ENCODE results near the gene TRIM68.

The TRIM68 gene, protein sequence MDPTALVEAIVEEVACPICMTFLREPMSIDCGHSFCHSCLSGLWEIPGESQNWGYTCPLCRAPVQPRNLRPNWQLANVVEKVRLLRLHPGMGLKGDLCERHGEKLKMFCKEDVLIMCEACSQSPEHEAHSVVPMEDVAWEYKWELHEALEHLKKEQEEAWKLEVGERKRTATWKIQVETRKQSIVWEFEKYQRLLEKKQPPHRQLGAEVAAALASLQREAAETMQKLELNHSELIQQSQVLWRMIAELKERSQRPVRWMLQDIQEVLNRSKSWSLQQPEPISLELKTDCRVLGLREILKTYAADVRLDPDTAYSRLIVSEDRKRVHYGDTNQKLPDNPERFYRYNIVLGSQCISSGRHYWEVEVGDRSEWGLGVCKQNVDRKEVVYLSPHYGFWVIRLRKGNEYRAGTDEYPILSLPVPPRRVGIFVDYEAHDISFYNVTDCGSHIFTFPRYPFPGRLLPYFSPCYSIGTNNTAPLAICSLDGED

DNA sequence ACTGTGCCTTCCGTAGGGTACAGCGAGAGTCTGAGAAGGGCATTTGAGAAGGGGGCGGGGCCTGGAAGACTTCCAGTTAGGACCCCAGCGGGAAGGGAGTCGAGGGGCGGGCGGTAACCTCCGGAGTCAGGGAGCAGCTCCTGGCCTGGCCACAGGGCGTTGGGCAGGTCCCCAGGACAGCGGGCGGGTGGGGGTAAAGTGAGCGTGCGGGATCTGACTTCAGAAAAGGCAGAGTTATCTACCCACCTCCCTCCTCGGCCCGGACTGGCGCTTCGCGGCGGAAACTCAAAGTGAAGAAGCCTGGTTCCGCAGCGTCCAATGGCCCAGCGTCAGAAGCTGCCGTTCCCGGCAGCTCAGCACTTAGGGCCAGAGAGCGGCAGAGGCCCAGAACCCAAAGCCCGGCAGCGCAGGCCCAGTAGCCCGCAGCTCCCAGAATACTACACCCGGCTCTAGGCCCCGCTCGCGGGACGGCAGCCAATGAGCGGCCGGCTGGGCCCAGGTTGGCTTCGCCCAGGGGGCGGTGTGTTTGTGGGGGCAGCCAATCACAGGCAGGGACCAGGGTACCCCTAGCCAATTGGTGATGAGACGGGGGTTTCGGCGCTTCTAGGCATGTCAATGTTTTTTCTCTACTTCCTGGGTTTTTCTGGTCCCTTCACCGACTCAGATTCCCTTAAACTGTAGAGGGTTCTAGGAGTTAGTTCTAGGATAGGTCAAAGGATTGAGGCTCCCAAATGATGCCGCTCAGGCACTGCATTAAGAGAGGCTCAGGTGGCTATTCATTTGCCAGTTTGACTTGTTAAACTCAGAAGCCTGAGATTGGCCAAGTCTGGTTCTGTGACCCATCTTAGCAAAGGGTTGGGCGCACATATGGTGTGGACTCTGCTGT lies at the start of gene TRIM68:
TSS of gene TRIM68 (minus strand) at position 451 of the 886 bp plus-strand sequence. CDS start 2,727 bp downstream, outside the sequence.
- DNase-seq (ENCODE audit: low read depth in 2 of 2): peak; percentile 87 to 88

DNA sequence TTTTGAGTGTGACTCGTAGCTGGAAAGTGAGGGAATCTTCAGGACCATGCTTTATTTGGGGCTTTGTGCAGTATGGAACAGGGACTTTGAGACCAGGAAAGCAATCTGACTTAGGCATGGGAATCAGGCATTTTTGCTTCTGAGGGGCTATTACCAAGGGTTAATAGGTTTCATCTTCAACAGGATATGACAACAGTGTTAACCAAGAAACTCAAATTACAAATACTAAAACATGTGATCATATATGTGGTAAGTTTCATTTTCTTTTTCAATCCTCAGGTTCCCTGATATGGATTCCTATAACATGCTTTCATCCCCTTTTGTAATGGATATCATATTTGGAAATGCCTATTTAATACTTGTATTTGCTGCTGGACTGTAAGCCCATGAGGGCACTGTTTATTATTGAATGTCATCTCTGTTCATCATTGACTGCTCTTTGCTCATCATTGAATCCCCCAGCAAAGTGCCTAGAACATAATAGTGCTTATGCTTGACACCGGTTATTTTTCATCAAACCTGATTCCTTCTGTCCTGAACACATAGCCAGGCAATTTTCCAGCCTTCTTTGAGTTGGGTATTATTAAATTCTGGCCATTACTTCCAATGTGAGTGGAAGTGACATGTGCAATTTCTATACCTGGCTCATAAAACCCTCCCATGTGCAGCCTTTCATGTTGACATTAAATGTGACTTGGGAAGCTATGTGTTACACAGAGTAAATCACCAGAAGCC lies 46.8 kb upstream of the TRIM68 start:
- no peak for DNase-seq (ENCODE audit: low read depth in 2 of 2)

DNA sequence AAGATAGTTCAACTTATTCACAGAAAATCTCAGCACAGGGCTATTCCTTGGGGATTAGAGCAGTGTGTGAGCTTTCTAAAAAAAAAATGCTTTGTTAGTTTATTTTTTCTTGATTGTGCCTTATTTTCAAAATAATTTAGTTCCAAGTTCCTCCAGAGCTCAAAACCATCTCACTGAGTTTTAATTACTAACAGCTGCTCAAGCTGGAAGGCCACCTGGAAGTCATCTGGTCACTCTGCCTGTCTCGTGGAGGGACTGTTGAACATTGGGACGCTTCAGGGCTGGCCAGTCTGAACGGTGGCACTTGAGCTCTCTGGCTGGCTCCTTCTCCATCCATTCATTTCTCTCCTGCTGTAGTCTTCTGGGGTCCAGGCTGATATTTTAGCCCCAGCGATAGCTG lies 39.7 kb upstream of the TRIM68 start:
- DNase-seq (ENCODE audit: low read depth in 2 of 2): no peak

DNA sequence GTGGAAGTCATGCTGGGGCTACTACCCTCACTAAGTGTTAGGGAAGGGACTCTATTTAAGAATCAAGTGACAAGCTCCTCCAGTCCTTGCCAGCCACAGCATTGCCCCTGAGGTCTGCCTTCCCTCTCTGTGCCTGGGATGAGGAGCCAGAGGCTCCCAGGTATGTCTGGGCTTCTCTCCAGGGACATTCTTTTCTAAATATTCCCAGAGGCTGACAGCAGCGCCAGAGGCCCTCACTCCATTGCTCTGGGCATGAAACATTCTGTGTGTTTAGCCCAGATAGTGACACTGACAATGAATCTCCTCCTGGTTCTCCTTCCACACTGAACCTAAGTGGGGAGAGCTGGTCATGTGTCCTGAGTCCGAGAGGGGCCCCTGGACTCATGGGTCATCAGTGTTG lies 37.9 kb upstream of the TRIM68 start:
- no peak for DNase-seq (ENCODE audit: low read depth in 2 of 2)

DNA sequence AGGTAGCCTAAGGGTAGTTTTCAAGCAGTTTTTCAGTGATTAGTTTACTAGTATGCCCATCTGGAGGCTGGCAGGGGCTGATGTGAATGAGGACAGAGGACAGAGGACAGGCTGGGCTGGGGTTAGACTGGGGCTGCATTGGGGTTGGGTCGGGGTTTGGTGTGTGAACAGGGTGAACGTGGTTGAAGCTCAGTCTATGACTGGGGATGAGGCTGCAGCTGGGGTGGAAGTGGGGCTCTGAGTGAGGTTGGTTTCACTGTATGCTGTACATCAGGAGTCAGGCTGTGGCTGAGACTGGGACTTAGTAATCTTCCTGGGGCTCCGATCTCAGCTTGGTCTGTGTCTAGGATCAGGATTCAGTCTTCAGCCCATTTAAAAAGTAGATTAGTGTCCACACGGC lies 36.2 kb upstream of the TRIM68 start:
- no peak for DNase-seq (ENCODE audit: low read depth in 2 of 2)

DNA sequence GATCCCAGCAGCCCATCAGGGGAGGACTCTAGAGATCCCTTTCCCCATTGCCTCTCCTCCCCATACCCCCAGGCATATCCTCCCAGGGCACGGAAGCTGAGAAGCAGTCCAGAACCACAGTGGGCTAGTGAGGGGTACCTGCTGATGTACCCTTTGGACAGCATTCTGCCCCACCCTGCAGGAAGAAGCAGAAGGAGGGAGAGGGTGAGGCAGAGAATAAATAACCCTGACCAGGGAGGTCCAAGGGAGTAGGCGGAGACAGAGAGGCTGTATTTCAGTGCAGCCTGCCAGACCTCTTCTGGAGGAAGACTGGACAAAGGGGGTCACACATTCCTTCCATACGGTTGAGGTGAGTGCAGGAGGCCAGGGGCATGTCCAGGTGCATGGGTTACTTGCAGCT lies 35.7 kb upstream of the TRIM68 start, which contains the start of gene OR51E1:
TSS of gene OR51E1 (plus strand) at position 301 of the 400 bp plus-strand sequence. CDS start 8,545 bp downstream, outside the sequence.
- no peak for DNase-seq (ENCODE audit: low read depth in 2 of 2)

DNA sequence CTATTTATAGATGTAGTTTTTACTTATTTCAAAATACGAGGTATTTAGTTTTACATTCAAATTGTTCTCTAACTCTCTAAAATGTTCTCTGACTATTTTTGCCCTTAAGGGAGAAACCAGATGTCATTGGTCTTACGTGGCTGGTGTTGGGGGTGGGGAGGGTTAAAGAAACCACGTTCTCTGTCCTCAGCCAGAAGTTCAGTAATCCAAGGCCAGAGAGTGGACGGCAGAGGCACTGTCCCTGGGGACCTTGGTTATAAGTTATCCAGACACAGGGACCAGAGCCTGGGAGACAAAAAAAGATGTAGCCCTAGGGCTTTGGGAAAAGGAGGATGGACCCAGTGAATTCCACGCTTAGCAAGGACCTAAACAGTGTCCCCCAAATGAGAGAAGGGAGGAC lies 35.0 kb upstream of the TRIM68 start:
- DNase-seq (ENCODE audit: low read depth in 2 of 2): no peak

DNA sequence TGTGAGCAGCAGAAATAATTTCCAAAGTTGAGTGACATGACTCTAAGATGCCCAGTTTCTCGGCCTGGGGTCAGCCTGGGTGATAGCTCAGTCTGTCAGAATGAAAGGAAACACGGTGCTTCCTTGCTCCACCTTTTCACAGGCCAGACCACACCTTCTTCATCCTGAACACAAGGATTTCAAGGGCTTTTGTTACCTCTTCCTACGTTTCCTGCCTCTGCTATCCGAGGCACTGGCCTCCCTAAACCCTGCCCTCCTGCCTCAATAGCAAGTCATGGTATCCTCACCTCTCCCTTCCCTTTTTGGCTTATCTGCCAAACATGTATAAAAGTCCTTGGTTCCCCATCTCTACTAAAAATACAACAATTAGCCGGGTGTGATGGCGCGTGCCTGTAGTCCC lies 34.0 kb upstream of the TRIM68 start:
- DNase-seq (ENCODE audit: low read depth in 2 of 2): no peak

DNA sequence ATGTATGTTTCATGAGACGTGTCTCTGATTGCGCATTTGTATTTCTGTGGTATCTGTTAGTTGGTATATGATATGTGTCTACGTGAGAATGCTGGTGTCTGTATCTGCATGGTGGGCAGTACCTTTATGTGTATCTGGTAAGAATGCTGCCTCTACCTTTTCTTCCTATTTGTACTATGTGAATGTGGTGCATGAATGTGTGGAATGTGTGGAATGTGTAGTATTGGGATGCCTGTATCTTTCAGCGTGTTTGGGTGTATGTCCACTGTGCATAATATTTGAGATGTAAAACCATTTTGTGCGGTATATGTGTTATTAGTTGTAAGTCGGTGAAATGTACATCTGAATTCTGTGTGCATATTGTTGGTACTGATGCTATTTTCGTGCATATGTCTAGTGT lies 33.5 kb upstream of the TRIM68 start:
- DNase-seq (ENCODE audit: low read depth in 2 of 2): no peak

DNA sequence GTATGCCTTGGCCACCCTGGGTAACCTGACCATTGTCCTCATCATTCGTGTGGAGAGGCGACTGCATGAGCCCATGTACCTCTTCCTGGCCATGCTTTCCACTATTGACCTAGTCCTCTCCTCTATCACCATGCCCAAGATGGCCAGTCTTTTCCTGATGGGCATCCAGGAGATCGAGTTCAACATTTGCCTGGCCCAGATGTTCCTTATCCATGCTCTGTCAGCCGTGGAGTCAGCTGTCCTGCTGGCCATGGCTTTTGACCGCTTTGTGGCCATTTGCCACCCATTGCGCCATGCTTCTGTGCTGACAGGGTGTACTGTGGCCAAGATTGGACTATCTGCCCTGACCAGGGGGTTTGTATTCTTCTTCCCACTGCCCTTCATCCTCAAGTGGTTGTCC lies 31.9 kb upstream of the TRIM68 start:
- DNase-seq (ENCODE audit: low read depth in 2 of 2): no peak

DNA sequence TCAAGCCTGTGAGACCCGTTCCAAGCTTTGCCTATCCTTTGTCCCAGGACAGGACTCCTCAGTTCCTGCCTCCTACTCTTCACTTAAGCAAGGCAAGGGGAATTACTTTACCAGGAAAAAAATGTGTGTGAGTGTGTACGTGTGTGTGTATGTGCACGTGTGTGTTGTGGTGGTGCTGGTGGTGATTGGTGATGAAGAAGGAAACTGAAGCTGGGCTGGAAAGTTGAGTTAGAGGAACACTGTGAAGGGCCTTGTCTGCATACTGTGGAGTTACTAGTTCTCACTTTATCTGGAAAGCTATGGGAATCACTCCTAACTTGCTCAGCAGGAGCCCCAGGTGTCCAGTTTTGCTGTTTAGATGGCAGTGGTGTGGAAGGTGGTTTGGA lies 29.6 kb upstream of the TRIM68 start:
- no peak for DNase-seq (ENCODE audit: low read depth in 2 of 2)

DNA sequence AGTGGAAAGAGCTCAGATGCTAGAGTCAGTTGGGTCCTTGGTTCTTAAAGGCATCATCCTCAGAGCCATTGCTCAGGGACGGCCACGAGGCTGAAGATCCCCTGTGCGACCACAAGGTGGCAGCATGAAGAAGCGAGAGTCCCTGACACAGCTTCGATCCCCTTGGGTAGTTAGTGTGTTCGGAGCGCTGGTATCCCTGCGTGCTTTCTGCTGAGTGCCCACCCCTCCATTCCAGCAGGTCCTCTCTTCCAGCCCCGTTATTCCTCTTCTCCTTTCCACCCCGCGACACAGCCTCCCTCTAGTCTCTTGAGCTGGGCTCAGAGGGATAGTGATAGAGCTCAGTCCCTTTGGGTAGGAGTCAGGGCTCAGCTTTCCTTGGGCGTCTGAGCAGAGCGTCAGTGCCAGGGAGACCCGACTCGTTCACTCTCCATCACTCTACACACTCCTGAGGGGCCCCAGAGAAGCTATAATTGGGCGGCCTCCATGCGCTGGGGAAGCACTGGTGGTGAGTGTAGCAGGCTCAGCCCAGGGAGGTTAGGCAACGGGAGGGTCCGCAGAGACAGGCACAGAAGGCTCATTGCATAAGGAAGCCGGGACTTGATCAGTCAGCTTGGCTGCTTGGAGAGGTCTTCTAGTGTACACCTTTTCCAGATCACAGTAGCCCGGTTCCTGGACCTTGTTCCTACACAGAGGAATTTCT lies 29.1 kb upstream of the TRIM68 start, which contains the start of gene OR51D1:
TSS of gene OR51D1 (plus strand) at position 516 of the 700 bp plus-strand sequence. CDS start 2,314 bp downstream, outside the sequence.
- DNase-seq (ENCODE audit: low read depth in 2 of 2): peak; percentile 39 to 49

DNA sequence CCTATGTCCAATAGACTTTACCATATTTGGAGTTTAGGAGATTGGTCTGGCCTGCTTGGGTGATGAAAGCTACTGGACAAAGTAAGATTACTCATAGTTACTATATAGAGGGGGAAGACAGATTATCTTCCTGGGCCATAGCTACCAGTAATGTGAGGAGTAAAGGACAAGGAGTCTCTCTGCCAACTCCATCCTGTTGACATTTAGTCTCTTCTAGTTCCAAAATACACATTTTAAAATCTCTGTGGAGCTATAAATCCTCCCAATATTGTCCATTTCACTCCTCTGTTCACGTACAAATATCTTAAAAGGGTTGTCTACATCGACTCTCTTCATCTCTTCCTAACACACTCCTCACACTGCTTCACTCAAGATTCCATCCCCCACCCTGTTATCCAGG lies 28.1 kb upstream of the TRIM68 start:
- no peak for DNase-seq (ENCODE audit: low read depth in 2 of 2)

DNA sequence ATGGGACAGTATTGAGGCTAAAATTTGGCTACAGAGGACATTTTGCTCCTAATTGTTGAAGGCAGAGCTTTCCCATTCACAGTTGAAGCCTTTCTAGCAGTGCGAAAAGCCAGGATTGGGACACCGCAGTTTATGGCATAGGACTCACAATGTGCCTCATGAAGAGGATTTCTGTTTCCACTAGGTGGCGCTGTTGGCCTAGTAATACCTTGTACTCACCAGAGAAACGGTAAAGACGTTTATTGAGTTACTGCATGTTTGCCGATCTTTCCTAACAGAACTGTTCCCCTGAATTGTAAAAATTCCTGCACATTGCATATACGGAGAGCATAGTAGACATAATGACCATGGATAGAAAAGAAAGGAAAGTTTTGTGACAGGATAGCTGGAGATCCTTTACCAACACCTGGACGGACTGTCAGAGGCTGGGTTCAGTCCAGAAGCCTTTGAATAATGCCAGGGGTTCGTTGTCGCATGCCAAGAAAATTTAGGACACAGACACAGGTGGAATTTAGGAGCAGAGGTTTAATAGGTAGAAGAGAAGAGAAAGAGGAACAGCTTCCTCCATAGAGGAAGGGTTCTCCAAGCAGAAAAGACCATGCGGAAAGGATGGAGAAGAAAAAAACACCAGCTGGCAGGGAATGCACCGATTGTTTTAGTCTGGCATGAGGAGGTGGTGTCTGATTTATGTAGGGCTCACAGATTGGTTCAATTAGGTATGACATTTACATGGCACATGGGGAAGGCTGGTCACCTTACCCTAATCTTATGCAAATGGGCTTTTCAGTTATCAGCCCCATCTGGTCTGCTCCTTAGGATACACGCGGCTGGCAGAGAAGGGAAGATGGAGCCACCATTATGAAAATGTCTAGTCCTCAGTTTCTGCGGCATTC lies 18.4 kb upstream of the TRIM68 start:
- peak; percentile 7 to 36 for DNase-seq (ENCODE audit: low read depth in 2 of 2)

DNA sequence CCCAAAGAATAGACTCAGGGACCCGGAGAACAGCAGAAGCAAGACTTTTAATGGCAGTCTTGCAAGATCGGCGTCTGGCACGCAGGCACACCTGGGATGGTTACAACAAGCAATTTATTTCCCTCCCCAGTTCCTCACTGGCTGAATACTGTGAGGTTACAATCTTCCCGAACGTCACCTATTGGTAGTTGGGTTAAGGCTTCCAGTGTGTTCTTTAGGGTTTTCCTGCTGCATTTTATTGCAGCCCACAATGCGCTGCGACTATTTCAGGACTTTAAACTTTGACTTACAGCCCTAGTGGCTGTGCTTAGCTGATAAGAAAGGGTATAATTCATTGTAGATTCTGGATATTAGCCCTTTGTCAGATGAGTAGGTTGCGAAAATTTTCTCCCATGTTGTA lies 11.5 kb upstream of the TRIM68 start:
- no peak for DNase-seq (ENCODE audit: low read depth in 2 of 2)

DNA sequence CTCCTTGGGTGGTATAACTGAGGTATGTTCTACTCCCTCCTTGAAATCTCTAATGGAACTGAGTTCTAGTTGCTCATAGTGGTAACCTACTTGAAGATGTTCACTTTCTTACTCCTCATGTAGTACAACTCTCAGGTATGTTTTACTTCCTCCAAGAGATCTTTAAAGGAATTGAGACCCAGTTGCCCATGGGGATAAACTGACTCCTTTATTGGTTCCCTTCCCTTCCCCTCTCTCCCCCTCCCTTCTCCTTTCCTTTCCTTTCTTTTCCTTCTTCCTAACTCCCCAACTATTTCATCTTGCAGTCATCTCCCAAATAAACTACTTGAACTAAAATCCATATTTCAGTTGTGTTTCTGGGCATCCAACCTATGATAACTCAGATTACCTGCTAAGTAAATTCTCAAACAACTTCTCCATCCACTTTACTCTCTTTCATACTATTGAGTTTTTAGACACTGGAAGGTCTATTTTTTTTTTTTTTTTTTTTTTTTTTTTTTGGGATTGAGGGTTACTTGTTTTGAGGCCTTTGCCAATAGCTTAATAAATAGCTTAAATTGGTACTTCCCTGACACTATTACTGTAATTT lies 7.9 kb upstream of the TRIM68 start:
- DNase-seq (ENCODE audit: low read depth in 2 of 2): no peak

DNA sequence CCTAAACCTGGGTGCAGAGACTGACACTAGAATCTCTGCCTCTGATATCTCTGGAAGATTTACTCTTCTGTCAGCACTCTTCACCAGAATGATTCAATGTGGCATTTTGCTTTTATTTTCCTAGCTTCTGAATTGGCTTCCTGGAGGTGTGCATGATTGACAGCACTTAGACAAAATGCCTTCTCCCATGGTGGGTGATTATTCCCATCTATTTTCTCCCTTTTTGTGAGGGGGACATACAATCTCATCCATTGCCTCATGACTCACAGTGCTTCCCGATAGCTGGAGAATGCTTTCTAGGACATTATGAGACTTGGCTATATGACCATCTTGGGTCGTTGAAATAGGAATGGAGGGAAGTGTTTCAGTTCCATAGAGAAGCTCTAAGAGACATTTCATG lies 4.0 kb upstream of the TRIM68 start:
- no peak for DNase-seq (ENCODE audit: low read depth in 2 of 2)

DNA sequence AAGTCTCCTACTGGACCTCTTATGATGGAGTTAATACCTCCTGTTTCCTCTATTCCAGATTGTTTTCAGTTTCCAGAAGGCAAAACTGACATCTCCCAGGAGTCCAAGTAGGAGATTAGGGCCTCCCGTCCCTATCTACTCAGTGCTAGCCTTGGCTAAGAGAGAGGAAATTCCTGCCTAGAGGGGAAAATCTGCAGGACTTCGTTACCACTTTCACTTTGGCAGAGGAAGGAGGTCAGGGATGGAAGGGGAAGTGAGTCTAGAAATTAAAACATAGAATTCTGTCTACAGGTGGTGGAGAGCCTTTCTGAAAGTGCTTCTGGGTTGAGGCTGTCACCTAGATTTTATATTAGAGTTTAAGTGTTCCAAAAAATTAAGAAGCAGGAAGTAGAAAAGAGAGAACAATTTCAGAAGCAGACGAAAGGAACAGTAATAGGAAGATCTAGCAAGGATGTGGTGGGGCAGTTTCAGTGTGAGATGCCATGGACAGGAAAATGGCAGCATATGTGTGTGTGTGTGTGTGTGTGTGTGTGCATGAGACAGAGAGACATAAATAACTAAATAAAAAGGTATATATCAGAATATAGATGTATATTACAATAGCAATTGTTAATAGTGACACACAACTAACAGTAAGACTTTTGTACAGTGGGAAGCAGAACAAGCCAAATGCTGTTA lies 2.4 kb upstream of the TRIM68 start:
- no peak for DNase-seq (ENCODE audit: low read depth in 2 of 2)

DNA sequence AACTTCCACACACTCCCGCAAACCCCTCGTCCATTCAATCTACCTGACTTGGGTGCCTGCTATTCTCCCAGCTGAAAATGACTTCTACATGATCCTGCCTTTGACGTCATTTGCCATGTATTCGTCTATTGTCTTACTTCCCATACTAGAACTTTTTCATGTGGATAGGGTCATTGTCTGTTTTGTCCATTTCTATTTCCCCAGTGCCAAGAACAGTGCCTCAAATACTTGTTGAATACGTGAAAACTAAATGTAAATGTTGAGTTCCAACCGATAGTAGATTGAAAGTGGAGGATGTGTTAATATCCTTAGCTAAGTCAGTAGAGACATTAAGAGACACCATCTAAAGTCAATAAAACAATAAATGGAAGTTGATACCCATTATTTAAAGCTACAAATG lies 935 bp downstream of the TRIM68 start:
- DNase-seq (ENCODE audit: low read depth in 2 of 2): no peak

Data from stimulated activated CD8-positive, alpha-beta memory T cell treated with anti-CD3 and anti-CD28 coated beads, Interleukin-2, amount 100 ng/mL, for 48 hours (primary cell).